Measurements from ENCODE around the gene SLC35B1.

The SLC35B1 gene

DNA sequence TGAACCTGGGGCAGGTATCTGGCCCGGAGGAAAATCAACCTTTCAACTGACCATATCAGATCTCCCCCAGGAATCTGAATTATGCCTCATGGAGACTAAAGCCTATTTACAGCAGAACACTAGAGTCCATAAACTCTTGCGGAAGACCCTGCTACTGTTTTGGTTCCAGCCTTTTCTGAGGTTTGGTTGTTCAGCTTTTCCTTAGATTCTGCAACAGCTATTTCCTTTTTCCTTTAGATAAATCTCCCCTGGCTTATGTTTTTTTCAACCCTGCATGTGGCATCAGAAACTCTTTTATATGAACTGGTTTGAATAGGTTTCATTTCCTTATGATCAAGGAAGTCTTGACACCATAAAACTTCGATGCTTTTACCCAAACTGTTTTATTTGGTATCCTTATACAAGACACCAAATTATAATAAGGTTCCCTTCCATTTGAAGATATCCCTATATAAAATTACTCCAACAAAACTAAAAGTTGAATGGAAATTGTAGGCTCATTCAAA, 43.0 kb downstream of the SLC35B1 start:
- no peak for DNase-seq

DNA sequence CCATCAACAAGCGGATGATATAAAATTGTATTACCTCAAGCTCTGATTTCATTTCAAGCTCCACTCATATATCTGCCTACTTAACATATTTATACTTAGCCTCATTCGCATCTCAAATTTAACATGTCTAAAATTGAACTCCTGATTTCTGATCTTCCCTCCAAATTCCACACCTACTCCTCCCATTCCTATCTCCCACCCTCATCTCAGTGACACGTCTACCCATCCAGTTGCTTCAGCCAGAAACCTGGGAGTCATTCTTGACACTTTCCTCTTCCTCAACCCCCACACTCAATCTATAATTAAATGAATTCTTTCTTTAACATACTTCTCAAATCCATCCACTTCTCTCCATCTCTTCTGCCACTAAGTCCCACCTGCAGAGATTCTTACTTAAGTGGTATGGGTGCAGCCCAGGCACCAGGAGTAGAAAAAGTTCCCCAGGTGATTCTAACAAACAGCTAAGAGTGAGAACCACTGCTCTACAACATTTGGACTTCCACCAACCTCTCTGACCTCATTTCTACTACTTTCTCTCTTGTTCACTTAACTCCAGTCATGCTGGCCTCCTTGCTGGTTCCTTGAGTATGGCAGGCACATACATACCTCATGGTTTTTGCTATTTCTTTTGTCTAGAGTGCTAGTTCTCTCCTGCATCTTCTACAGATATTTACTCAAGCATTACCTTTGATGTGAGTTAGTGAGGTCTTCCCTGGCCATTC, 47.9 kb downstream of the SLC35B1 start:
- no peak for DNase-seq

DNA sequence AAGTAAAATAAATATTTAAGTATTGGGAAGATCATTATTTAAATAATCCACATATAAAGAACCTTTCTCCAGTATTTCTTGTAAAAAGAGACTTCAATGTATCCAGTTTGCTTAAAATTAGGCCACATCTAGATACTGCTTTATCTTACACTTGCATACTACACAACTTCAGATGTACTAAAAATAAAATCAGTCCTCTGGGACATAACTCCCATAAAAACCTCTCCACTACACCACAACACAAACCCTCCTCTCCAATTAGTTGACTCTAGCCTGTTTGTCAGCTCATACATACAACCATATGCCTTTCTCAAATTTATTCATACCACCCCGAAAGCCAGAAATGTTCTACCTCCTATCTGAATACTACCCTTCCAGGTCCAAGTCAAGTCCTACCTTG, 51.5 kb downstream of the SLC35B1 start:
- DNase-seq = no peak

All from NCI-H1930 (cell line).